ENCODE measurements around the gene KLLN.
"Not testable (repeated sequence)": the region's sequence is repeated elsewhere in the genome, so short reads cannot be mapped to it uniquely, and the experiment has no call there.

The KLLN gene

DNA sequence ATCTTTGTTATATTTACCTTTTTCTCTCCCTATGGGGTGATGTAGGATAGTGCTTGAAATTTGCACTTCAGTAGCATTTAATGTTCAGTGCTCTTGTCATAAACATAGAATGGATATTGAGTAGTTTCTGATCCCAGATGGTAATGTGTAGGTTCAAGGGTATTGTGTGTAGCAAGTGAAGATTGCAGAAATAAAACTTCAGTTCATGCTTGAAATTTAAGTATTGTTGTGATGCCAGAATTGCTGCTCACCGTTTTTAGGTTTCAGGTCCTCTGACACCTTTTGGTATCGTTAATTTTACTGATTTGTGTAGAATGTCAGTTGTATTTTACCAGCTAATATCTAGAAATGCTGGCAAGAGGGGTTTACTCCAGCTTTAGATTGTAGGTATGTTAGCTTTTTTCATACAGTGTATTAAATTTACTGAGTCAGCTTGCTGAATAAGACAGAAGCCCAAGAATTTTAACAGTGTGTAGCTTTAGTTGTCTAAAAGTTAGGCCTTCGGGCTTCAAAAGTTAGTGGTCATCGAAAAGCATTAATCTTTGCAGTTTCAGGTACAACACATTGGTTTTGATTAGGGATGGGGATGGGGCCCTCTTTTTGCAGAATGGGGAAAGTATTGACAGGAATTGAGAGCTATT is 2.0 kb upstream of the KLLN start:
- no peak for DNase-seq

DNA sequence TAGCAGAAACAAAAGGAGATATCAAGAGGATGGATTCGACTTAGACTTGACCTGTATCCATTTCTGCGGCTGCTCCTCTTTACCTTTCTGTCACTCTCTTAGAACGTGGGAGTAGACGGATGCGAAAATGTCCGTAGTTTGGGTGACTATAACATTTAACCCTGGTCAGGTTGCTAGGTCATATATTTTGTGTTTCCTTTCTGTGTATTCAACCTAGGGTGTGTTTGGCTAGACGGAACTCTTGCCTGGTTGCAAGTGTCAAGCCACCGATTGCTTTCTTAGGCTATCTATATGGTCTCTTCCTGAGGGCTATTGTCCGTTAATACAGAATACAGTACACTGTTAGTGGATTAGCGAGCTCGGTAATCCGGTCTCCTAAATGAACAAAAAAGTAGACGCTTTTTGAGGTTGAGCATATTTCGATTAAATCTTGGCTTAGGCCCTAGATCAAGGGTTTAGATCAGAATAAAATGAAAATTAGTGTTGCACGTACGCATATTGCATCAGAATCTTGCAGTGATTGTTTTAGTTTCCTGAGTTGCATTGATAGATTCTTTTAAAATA is 1.2 kb upstream of the KLLN start:
- DNase-seq: no peak

DNA sequence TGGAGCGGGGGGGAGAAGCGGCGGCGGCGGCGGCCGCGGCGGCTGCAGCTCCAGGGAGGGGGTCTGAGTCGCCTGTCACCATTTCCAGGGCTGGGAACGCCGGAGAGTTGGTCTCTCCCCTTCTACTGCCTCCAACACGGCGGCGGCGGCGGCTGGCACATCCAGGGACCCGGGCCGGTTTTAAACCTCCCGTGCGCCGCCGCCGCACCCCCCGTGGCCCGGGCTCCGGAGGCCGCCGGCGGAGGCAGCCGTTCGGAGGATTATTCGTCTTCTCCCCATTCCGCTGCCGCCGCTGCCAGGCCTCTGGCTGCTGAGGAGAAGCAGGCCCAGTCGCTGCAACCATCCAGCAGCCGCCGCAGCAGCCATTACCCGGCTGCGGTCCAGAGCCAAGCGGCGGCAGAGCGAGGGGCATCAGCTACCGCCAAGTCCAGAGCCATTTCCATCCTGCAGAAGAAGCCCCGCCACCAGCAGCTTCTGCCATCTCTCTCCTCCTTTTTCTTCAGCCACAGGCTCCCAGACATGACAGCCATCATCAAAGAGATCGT is 690 bp upstream of the KLLN start:
- peak; percentile 16 for DNase-seq

GRCh38 chr10:87862679-87863052 is 667 bp downstream of the KLLN start:
- peak; percentile 66 for DNase-seq

DNA sequence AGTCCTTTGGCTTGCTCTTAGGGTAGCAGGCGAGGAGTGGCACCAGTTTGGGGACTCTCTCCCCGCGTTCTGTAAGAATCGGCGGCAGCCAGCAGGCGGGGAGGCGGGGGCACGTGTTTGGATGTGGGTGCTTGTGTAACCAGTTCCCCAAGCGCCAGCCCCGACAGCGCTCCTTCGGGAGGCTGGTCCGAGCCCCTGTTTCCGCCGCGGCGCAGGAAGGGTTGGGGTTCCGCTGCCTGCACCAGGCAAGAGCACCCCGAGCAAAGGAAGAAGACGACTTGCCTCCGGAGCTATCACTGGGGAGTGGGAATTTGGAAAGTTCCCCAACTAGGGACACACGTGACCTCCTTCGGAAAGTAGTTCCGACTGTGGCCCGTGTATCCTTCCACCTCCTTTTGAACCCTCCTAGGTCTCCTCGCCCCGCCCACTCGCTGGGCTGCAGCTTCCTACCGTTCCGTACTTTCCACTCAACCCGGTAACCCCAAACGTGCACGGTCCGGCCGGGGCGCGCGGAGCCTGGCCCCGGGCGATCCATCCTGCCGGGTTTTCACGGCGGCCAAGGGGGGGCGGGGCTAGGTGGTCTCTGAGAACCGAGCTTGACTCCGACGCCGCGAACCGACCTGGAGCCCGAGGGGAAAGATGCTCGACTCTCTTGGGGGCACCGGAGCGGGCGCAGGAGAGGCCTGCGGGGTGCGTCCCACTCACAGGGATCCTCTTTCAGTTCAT is 1.2 kb downstream of the KLLN start:
- DNase-seq: peak; percentile 93

- DNase-seq: no peak
Measured at GRCh38 chr10:87861566-87861952, 1.8 kb downstream of the KLLN start.

DNA sequence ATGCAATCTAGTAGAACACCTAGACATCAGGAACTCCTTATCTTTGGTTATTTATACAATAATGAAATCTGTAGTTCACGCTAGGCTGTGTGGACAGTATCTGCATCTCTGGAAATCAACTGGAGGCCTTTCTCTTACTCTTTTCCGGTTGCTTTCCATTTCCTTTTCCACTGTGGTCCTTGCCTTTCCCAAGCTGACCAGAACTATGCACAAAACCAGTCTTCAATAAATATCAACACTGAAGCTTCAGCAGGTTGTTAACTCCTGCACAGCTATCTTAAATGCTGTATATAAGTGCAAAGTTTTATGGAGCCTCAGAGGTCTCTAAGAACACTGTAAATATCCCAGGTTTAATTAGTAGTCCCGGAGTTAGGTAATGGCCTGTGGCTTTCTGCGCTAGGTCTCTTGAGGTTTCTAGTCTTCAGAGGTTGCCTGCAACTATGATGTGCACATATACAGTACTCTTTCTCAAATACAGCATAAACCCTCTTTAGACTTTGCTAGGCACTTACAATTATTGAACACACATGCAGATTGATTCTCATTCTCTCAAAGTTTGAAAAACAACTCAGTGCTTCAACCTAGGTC is 2.4 kb downstream of the KLLN start:
- DNase-seq: no peak

- DNase-seq: peak; percentile 16
Measured at GRCh38 chr10:87860156-87860795, 3.1 kb downstream of the KLLN start.

- DNase-seq: not testable (repeated sequence)
Measured at GRCh38 chr10:87855665-87856064, 7.7 kb downstream of the KLLN start.

GRCh38 chr10:87855247-87855646 is 8.1 kb downstream of the KLLN start:
- not testable (repeated sequence) for DNase-seq

DNA sequence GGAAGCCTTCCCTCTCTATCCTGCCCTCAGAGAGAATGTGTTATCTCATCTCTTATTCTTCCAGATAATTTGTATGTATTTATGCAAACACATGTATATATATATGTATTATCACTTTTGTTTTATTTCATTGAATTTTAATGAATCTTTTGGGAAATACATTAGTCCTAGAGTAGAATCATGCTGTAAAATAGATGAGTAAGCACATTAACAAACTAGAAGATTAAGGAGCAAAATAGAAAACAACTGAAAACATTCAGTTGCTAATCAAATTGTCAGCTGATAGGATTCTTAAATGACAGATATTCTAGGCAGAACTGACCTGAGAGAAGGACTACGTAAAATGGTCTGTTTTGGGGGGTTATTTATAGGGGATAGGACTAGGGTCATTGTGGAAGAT is 11.2 kb downstream of the KLLN start:
- DNase-seq: no peak

GRCh38 chr10:87850742-87851205 is 12.6 kb downstream of the KLLN start:
- peak; percentile 33 for DNase-seq

DNA sequence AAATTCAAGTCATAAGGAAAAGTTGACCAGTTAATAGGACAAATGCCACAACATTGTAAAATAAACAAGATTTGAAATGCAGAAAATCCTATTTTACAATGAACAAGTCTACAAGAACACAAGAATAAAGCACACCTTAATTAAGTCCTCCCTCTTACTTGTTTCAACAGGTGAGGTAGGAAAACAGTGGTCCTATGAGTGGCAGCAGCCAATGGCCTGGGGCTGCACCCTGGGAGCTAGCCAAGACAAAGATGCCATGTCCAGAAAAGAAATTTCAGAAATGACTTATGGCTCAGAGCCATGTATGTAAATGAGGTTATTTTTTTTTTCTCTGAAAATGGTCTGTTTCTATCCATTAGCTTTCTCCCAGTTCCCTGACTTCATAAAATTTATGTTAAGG is 14.3 kb downstream of the KLLN start:
- no peak for DNase-seq

- DNase-seq: no peak
Measured at GRCh38 chr10:87847550-87847949, 15.8 kb downstream of the KLLN start.

DNA sequence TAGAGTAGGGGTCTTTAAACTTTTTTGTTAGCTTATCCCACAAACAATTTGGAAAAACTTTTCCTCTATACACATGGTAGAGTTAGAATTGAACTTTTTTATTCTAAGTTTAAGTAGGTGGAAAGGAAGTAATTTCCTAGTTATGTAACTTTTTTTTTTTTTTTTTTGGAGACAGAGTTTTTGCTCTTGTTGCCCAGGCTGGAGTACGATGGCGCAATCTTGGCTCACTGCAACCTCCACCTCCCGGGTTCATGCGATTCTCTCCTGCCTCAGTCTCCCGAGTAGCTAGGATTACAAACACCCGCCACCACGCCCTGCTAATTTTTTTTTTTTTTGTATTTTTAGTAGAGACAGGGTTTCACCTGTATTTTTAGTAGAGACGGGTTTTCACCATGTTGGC is 16.6 kb downstream of the KLLN start:
- DNase-seq: not testable (repeated sequence)

DNA sequence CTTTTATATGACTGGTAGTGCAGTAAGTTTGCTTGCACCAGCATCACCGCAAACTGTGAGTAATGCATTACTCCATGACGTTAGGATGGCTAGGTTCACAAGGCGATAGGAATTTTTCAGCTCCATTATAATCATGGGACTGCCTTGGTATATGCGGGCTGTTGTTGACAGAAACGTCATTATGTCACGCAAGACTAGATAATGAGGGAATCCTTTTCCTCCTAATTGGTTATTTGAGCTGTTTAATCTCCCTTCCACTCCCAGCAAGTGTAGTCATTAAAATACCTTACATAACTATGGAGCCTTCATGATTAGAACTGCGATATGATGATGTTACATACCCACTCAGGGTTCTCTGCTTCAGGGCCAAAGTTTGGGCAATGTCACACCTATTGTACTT is 17.3 kb downstream of the KLLN start:
- DNase-seq: no peak

GRCh38 chr10:87845624-87845998 is 17.7 kb downstream of the KLLN start:
- no peak for DNase-seq

DNA sequence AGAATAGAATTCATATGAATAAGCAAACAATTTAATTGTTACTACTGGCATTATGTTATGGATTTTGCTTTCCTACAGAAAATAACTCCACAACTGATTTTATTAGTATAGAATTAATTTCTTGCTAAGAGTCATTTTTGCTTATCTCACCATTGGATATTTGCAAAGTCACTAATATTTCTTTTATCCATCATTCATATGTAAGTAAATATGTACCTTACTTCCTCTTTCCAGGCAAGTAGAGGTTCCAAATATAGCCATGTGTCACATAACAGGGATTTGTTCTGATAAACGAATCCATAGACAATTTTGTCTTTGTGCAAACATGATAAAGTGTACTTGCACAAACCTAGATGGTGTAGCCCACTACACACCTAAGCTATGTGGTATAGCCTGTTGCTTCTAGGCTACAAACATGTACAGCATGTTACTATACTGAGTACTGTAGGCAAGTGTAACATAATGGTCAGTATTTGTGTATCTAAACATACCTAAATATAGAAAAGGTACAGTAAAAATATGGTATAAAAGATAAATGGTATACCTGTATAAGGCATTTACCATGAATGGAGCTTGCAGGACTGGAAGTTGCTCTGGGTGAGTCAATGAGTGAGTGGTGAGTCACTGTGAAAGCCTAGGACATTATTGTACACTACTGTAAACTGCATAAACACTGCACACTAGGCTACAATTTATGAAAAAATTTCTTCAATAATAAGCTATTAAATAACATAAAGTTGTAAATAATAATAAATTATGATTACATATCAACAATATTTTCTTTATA is 18.3 kb downstream of the KLLN start:
- no peak for DNase-seq

GRCh38 chr10:87843714-87844113 is 19.6 kb downstream of the KLLN start:
- DNase-seq: no peak

GRCh38 chr10:87842776-87843497 is 20.4 kb downstream of the KLLN start:
- no peak for DNase-seq

GRCh38 chr10:87842220-87842641 is 21.1 kb downstream of the KLLN start:
- DNase-seq: no peak

DNA sequence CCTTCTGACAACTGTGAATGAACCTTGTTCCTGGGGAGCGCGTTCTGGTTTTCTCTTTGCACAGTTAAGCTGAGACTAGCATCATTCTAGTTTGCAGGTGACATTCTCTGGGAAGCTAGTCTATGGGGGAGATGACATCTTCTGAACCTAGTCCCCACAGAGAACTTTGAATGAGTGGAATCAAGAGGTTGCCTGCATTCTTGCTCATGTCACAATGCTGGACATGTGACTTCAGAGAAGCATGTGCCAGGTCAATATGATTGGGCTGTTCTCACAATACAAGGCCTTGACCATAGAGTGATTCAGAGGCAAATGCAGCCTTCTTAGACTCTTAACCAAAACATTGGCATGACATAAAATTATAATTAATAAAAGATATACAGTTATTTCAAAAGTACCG is 22.1 kb downstream of the KLLN start:
- DNase-seq: no peak
